Measurements from ENCODE around the gene ANKRD40CL.

ANKRD40CL gene

DNA sequence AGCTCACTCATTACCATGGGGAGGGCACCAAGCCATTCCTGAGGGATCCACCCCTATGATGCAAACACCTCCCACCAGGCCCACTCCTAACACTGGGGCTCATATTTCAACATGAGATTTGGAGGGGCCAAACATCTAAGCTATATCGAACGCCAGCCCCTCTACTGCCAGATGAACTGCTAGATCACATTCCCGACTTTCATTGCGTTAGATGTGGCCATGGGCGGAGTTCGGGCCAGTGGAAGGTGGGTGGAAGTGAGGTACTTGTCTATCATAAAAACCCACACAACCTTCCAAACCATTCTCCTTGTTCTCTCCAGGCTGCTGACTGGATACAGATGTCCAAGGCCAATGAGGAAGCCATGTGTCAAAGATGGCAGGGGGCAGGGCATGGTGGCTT is 27.0 kb upstream of the ANKRD40CL start:
- Mint-ChIP-seq H3K27ac (no peak overlapping the region), H3K27me3 (ENCODE audit: low read depth, poor library complexity) (peaks cover 6% of the 10 kb centered on the region), H3K36me3 (ENCODE audit: low read depth) (no peaks in the 10 kb centered on the region), H3K4me1 (peaks cover 70% of the 10 kb centered on the region), H3K4me3 (no peak overlapping the region), H3K9me3 (no peaks in the 10 kb centered on the region)
- TF ChIP-seq, protein P1, sequence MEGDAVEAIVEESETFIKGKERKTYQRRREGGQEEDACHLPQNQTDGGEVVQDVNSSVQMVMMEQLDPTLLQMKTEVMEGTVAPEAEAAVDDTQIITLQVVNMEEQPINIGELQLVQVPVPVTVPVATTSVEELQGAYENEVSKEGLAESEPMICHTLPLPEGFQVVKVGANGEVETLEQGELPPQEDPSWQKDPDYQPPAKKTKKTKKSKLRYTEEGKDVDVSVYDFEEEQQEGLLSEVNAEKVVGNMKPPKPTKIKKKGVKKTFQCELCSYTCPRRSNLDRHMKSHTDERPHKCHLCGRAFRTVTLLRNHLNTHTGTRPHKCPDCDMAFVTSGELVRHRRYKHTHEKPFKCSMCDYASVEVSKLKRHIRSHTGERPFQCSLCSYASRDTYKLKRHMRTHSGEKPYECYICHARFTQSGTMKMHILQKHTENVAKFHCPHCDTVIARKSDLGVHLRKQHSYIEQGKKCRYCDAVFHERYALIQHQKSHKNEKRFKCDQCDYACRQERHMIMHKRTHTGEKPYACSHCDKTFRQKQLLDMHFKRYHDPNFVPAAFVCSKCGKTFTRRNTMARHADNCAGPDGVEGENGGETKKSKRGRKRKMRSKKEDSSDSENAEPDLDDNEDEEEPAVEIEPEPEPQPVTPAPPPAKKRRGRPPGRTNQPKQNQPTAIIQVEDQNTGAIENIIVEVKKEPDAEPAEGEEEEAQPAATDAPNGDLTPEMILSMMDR (IDR thresholded peaks at IDR 0.05) = no peak
- DNase-seq = no peak

DNA sequence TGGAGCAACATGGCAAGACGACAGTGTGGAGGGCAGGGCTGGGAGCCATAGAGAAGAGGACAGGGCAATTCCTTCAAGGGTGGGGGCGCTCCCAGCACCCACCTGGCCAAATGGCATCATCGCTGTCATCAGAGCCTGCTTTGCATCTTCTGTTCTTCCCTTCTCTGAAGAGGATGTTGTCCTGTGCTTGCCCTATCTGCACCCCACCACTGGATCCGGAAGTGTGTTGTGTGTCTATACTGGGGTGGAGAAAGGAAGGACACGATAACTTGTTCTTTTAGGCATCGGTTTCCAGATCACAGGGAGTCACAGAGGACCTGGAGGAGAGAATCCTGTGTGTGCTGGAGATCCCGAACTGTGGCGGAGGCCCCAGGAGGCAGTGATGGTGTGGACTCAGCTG is 25.7 kb upstream of the ANKRD40CL start:
- Mint-ChIP-seq H3K27me3 (ENCODE audit: low read depth, poor library complexity) (peaks cover 6% of the 10 kb centered on the region), H3K36me3 (ENCODE audit: low read depth) (no peaks in the 10 kb centered on the region), H3K9me3 (no peaks in the 10 kb centered on the region), H3K4me1 (peaks cover 58% of the 10 kb centered on the region), H3K27ac (peak overlapping the region; percentile 57), H3K4me3 (no peak overlapping the region)
- TF ChIP-seq, protein P1 (IDR thresholded peaks at IDR 0.05) = no peak
- DNase-seq = no peak

DNA sequence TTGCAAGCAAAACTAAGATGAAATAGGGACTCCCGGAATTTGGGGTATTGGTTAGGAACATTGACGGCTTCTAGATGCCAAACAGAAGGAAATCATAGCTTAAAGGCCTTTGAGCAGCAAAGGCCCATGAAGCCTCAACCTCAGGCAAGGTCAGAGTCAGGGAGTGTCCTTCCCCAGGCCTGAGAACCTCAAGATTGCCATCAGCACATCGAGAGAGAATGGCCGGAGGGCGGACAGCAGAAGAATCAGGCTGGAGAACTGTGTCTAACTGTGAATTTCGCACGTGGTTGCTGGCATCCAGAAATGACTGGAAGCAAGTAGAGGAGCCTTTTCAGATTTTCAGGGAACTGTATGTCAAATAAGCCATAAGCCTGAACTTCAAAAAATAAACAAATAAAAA is 24.8 kb upstream of the ANKRD40CL start:
- H3K9me3 Mint-ChIP-seq = no peaks in the 10 kb centered on the region
- peaks cover 58% of the 10 kb centered on the region for H3K4me1 Mint-ChIP-seq
- no peak overlapping the region for H3K27ac Mint-ChIP-seq
- no peak for DNase-seq
- H3K36me3 Mint-ChIP-seq (ENCODE audit: low read depth) = no peaks in the 10 kb centered on the region
- peaks cover 2% of the 10 kb centered on the region for H3K27me3 Mint-ChIP-seq (ENCODE audit: low read depth, poor library complexity)
- no peak overlapping the region for H3K4me3 Mint-ChIP-seq
- TF ChIP-seq, protein P1 (IDR thresholded peaks at IDR 0.05) = no peak

DNA sequence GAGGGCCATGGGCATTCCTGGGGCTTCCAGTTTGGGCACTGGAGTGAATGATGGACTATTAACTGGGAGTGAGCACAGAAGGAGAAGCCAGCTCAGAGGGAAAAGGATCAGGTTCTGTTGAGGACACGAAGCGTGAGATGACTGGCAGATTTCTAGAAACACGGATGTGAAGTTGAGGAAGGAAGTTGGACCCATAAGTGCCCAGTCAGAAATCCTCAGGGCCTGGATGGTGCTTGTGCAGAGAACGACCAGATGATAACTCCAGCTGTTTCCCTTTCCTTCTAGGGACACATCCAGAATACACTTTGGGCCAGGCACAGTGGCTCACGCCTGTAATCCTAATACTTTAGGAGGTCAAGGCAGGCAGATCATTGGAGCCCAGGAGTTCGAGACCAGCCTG is 23.3 kb upstream of the ANKRD40CL start:
- DNase-seq = no peak
- Mint-ChIP-seq H3K4me1 (peaks cover 63% of the 10 kb centered on the region), H3K27me3 (ENCODE audit: low read depth, poor library complexity) (peaks cover 2% of the 10 kb centered on the region), H3K9me3 (no peaks in the 10 kb centered on the region), H3K36me3 (ENCODE audit: low read depth) (no peaks in the 10 kb centered on the region), H3K4me3 (no peak overlapping the region), H3K27ac (no peak overlapping the region)
- TF ChIP-seq, protein P1 (IDR thresholded peaks at IDR 0.05) = no peak

DNA sequence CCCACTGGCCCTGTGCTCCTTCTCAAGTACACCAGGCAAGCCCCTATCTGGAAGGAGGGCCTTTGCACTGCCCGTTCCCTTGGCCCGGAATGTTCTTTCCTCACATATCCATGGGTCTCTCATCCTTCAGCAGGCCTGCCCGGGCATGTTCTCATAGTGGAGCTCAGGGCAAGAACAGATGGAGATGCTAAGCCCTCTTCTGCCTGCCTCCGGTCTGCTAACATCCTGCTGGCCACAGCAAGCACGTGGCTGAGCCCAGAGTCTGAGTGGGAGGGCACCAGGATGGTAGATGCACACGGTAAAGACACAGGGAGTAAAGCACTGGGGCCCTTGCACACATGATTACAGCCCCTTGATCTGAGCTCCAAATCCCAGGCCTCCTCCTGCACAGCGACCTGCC is 19.8 kb upstream of the ANKRD40CL start:
- Mint-ChIP-seq H3K27me3 (ENCODE audit: low read depth, poor library complexity) (peaks cover 2% of the 10 kb centered on the region), H3K9me3 (no peaks in the 10 kb centered on the region), H3K4me1 (peaks cover 47% of the 10 kb centered on the region), H3K27ac (no peak overlapping the region), H3K4me3 (no peak overlapping the region), H3K36me3 (ENCODE audit: low read depth) (no peaks in the 10 kb centered on the region)
- no peak for DNase-seq
- TF ChIP-seq, protein P1 (IDR thresholded peaks at IDR 0.05) = no peak

DNA sequence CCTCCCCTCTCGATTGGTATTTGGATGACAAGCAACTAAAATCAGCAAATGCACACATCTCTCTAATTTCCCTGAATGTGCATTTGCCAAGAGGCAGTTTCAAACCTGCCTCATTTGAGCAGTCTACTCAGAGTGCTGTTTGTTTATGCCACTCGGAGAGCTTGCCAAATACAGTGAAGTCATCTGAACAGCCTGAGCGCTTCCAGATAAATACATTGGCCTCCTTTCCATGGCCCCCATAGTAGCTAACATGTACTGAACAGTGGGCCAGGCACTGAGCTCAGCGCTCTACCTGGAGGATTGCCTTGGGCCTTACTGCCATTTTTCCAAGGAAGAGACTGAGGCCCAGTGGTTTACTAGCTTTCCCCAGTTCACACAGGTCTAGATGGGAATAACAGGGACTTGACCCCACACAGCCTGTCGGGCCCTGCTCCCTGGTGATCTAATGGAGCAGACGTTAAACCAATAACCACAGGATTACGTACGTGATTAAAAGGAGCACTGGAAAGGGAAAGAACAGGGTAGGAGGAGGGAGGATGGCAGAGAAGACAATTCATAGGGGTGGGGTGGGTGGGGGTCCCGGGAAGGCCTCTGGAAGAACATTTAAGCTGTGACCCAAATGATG is 18.7 kb upstream of the ANKRD40CL start:
- TF ChIP-seq, protein P1 (IDR thresholded peaks at IDR 0.05) = no peak
- DNase-seq = no peak
- peaks cover 36% of the 10 kb centered on the region for H3K4me1 Mint-ChIP-seq
- no peaks in the 10 kb centered on the region for H3K36me3 Mint-ChIP-seq (ENCODE audit: low read depth)
- H3K27me3 Mint-ChIP-seq (ENCODE audit: low read depth, poor library complexity) = no peaks in the 10 kb centered on the region
- no peak overlapping the region for H3K4me3 Mint-ChIP-seq
- no peaks in the 10 kb centered on the region for H3K9me3 Mint-ChIP-seq
- H3K27ac Mint-ChIP-seq = no peak overlapping the region

All from nephron progenitor cell (in vitro differentiated cells).